GM12878 (cell line): ENCODE results near the gene ZNF32. TPM values are rescaled to one million over a fixed set of nuclear protein-coding genes. Genes with fewer than 3 reads are reported as not detected.

ENCODE experiments used
- ATAC-seq: fragments of 200-7000 bp; cut with Tn5 transposase; 3 replicates; pipeline ENCODE4 v1.9.1; 2020; ENCODE audit warnings: mild to moderate bottlenecking, moderate library complexity
- BruUV-seq: library from RNA; stranded (reverse); fragments of 400-500 nt; replicated peaks from 2 replicates; lab custom pipeline; 2021; lab: Mats Ljungman, UMichigan
- CTCF ChIA-PET: fragments of 300-600 bp; sonication (Branson Sonifier 250); formaldehyde crosslinking; extraction: SDS; loops from one replicate; lab custom pipeline; 2021; ENCODE audit warnings: inconsistent platforms; lab: Yijun Ruan, JAX
- POLR2A ChIA-PET: fragments of 350-600 bp; formaldehyde crosslinking; extraction: SDS; loops from one replicate; lab custom pipeline; 2021; ENCODE audit warnings: inconsistent platforms; lab: Charles Lee
- RAD21 ChIA-PET: fragments of 300-600 bp; sonication (Branson Sonifier 250); formaldehyde crosslinking; loops from one replicate; lab custom pipeline; 2023; ENCODE audit warnings: antibody characterized with exemption; ENCODE audit not compliant: unreplicated experiment; lab: Charles Lee
- SMC1A ChIA-PET: fragments of 300-600 bp; sonication (Branson Sonifier 250); formaldehyde crosslinking; loops from one replicate; lab custom pipeline; 2023; ENCODE audit not compliant: unreplicated experiment, uncharacterized antibody; lab: Charles Lee
- DNase-seq: peaks from one replicate; pipeline ENCODE4 v3.0.0-alpha.2; 2011; ENCODE audit warnings: low read depth, low spot score
- FAIRE-seq: peaks from 3 replicates; lab custom pipeline; 2011; peaks lifted over from hg19 to GRCh38; lab: Jason Lieb, UNC
- H2AFZ ChIP-seq: 2 replicates; pipeline ENCODE4 v1.6.0; 2011; ENCODE audit warnings: low read depth, low read length, control low read depth; ENCODE audit not compliant: control insufficient read depth
- H3K27ac ChIP-seq: 2 replicates; pipeline ENCODE4 v1.5.1; 2011; ENCODE audit warnings: control low read depth; ENCODE audit not compliant: control insufficient read depth, insufficient read depth
- H3K27me3 ChIP-seq, 2 experiments: replicated peaks in 1 of 2; 2 replicates each; pipeline versions ENCODE4 v1.6.0 to v1.6.1; 2011; ENCODE audit warnings: low read length in 1 of 2; ENCODE audit not compliant: control insufficient read depth in 2 of 2, insufficient read depth in 2 of 2
- H3K36me3 ChIP-seq, 2 experiments: 2 replicates each; pipeline ENCODE4 v1.5.1; 2011; ENCODE audit warnings: low read length in 1 of 2; ENCODE audit not compliant: control insufficient read depth in 2 of 2, insufficient read depth in 2 of 2
- H3K4me1 ChIP-seq: 2 replicates; pipeline ENCODE4 v1.6.1; 2011; ENCODE audit warnings: mild to moderate bottlenecking, low read length, moderate library complexity, mixed read lengths; ENCODE audit not compliant: control insufficient read depth, insufficient read depth
- H3K4me2 ChIP-seq: 2 replicates; pipeline ENCODE4 v1.6.0; 2011; ENCODE audit warnings: control low read depth; ENCODE audit not compliant: control insufficient read depth, insufficient read depth
- H3K4me3 ChIP-seq: fragments of 200-600 bp; sonication (generic); 2 replicates; pipeline ENCODE4 v1.5.1; 2016
- H3K79me2 ChIP-seq: 2 replicates; pipeline ENCODE4 v1.6.0; 2011; ENCODE audit warnings: low read length; ENCODE audit not compliant: control insufficient read depth, insufficient read depth
- H3K9ac ChIP-seq: 2 replicates; pipeline ENCODE4 v1.8.0; 2011; ENCODE audit warnings: low read length, control low read depth, mixed read lengths; ENCODE audit not compliant: control insufficient read depth, insufficient read depth
- H3K9me3 ChIP-seq: replicated peaks from 3 replicates; pipeline ENCODE4 v1.5.1; 2011; ENCODE audit warnings: mild to moderate bottlenecking, low read length; ENCODE audit not compliant: control insufficient read depth, insufficient read depth
- H4K20me1 ChIP-seq: 2 replicates; pipeline ENCODE4 v1.6.0; 2011; ENCODE audit not compliant: control insufficient read depth, insufficient read depth
- CHD2 ChIP-seq: IDR thresholded peaks from 2 replicates; pipeline ENCODE4 v1.6.1; 2011; ENCODE audit warnings: low read depth, low read length, improper control_type of control experiment, borderline replicate concordance
- DPF2 ChIP-seq: fragments of 450-650 bp; IDR thresholded peaks from 2 replicates; pipeline ENCODE4 v1.6.1; 2017; ENCODE audit warnings: mild to moderate bottlenecking
- ETV6 ChIP-seq, 2 experiments: fragments of 450-650 bp in 1 of 2; IDR thresholded peaks in 1 of 2; conservative IDR thresholded peaks in 1 of 2; 2 replicates each; pipeline ENCODE4 v1.6.1; 2014; ENCODE audit warnings: antibody characterized with exemption in 1 of 2, borderline replicate concordance in 1 of 2, low read depth in 1 of 2, mild to moderate bottlenecking in 1 of 2, moderate library complexity in 1 of 2
- MAX ChIP-seq: IDR thresholded peaks from 2 replicates; pipeline ENCODE4 v1.6.1; 2012; ENCODE audit warnings: low read depth, low read length, improper control_type of control experiment
- NFIC ChIP-seq: IDR thresholded peaks from 2 replicates; pipeline ENCODE4 v1.6.1; 2012; ENCODE audit warnings: low read depth, mild to moderate bottlenecking, inconsistent platforms, low read length, moderate library complexity
- RUNX3 ChIP-seq: IDR thresholded peaks from 2 replicates; pipeline ENCODE4 v1.6.1; 2012; ENCODE audit warnings: low read length, inconsistent platforms
- SPI1 ChIP-seq: IDR thresholded peaks from 2 replicates; pipeline ENCODE4 v1.6.1; 2011; ENCODE audit warnings: low read depth, mild to moderate bottlenecking, low read length, moderate library complexity, borderline replicate concordance; ENCODE audit not compliant: insufficient read depth
- SREBF1 ChIP-seq: IDR thresholded peaks from 2 replicates; pipeline ENCODE4 v1.6.1; 2012; ENCODE audit warnings: mild to moderate bottlenecking, low read length
- SREBF2 ChIP-seq: IDR thresholded peaks from 2 replicates; pipeline ENCODE4 v1.6.1; 2012; ENCODE audit warnings: mild to moderate bottlenecking, low read length
- STAT3 ChIP-seq: IDR thresholded peaks from 2 replicates; pipeline ENCODE4 v1.6.1; 2011; ENCODE audit warnings: low read depth, low read length, improper control_type of control experiment
- TAF1 ChIP-seq: IDR thresholded peaks from 2 replicates; pipeline ENCODE4 v1.6.1; 2011; ENCODE audit warnings: mild to moderate bottlenecking, low read depth, low read length, borderline replicate concordance
- TCF12 ChIP-seq: IDR thresholded peaks from 2 replicates; pipeline ENCODE4 v1.6.1; 2011; ENCODE audit warnings: low read depth, mild to moderate bottlenecking, low read length
- ZBTB33 ChIP-seq: fragments of 450-650 bp; IDR thresholded peaks from 2 replicates; pipeline ENCODE4 v1.6.1; 2017; ENCODE audit warnings: mild to moderate bottlenecking
- ZNF592 ChIP-seq: fragments of 450-650 bp; IDR thresholded peaks from 2 replicates; pipeline ENCODE4 v1.6.1; 2017; ENCODE audit warnings: mild to moderate bottlenecking, moderate library complexity
- WGBS: methylation state at CpG from one replicate; pipeline ENCODE4 v1.1.6; 2016; ENCODE audit warnings: low lambda C conversion rate; ENCODE audit not compliant: insufficient replicate concordance, insufficient coverage; ENCODE audit errors: missing lambda C conversion rate; 5-methylcytosine and 5-hydroxymethylcytosine counted together
- in situ Hi-C: fragments of 300-500 bp; cut with MboI; formaldehyde crosslinking; loops from 9 replicates; pipeline ENCODE4 v1.14.3; 2018; ENCODE audit warnings: mixed read lengths
- intact Hi-C: fragments of 100-400 bp; cut with micrococcal nuclease; formaldehyde crosslinking; loops from one replicate; pipeline ENCODE4 v1.14.2; 2022; ENCODE audit not compliant: unreplicated experiment
- polyA plus RNA-seq, 11 experiments: library from polyadenylated mRNA; depleted of rRNA in 4 of 11; unstranded in 6 of 11; stranded (reverse) in 5 of 11; fragments of >200 nt; fragmentation: Nextera tagmentation in 4 of 11; fragmentation: Illumina TruSeq in 1 of 11; extraction: Ambion mirVana in 4 of 11; extraction: Trizol in 1 of 11; gene quantifications; 1 replicate in 1 of 11; 2 replicates in 10 of 11; pipeline versions ENCODE4 v1.2.1 to v1.2.3, GENCODE V29; 2011 to 2016; ENCODE audit warnings: inconsistent platforms in 2 of 11, missing spikeins in 2 of 11, low read depth in 1 of 11
- total RNA-seq, 4 experiments: library from RNA; depleted of rRNA in 3 of 4; stranded (reverse); fragments of >200 nt in 3 of 4; fragmentation: Illumina TruSeq in 1 of 4; extraction: Trizol in 1 of 4; gene quantifications; 2 replicates each; pipeline versions ENCODE4 v1.2.1 to v1.2.3, GENCODE V29; 2013 to 2021
- TF ChIP-seq, protein P1 (sequence below): IDR thresholded peaks from 2 replicates; pipeline ENCODE4 v1.6.1; 2012; ENCODE audit warnings: low read depth, low read length, improper control_type of control experiment

The ZNF32 gene
- total and polyA plus RNA-seq, 10 of the 15 experiments (the other 5 are each of a cell fraction or from before 2014, with no cell fraction given) = 1.9 to 23.0 (median 3.4) TPM

GRCh38 chr10:43676331-43676730 lies 27.6 kb upstream of the ZNF32 start (continued):
- no peak for TF ChIP-seq DPF2

DNA sequence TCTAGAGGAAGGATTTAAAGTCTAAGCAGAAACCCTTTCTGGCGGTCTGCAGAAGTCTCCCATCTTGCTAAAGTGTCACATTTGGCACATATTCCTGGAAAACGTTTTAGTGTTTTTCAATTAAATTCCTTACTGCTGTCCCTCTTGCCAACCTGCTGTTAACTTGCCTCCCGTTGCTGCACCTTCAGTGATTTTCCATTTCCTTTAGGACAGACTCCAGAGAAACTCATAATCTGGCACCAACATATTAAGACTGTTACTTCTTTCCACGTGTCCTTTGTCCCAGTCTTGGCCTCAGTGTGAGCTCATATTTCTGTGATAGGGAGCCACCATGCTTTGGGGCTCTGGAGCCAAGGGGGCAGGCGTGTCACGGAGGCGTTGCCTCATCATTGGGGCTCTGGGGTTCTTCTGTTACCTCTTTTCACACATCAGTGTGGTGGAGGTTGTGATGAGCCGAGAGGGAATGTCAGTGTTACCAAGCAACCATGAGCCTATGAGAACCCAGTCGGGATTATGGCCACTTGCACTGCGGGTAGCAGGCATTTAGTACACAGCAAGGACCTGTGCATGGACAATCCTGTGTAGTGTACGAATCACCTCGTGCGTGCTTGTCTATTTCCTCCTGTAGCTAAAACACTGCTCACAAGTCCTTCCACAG lies 26.0 kb upstream of the ZNF32 start:
- ChIA-PET SMC1A (interaction anchor here (1.1 to 2.6 kb wide), 2 partner anchors 355 to 708 kb away, joined by 3 to 7 read pairs; no protein-coding TSS in a partner anchor), RAD21 (interaction anchor here (1.8 kb wide), 1 partner anchor 712 kb away, joined by 4 read pairs; no protein-coding TSS in a partner anchor), CTCF (interaction anchor here (3.5 kb wide), 1 partner anchor 8 kb away, joined by 19 read pairs; no protein-coding TSS in a partner anchor), POLR2A (no interaction called here)
- no peak for ATAC-seq
- no peak overlapping the region for H3K4me2 ChIP-seq
- H2AFZ ChIP-seq = no peak overlapping the region
- DNase-seq = no peak
- H3K9me3 ChIP-seq = no peaks in the 10 kb centered on the region; the same call in 2 of the 3 replicates
- H3K79me2 ChIP-seq = no peaks in the 10 kb centered on the region
- no peak overlapping the region for H3K9ac ChIP-seq
- FAIRE-seq = no peak
- WGBS = 22% methylated on average over 13 of the region's 13 CpGs
- BruUV-seq = no TSS peak
- in situ Hi-C loops (loop anchor here (5.0 kb wide), 2 partner anchors 713 to 1188 kb away; partner anchors contain the start of gene CXCL12), intact Hi-C loops (loop anchor here (5.0 kb wide), 1 partner anchor 638 kb away; no protein-coding TSS in a partner anchor)
- H4K20me1 ChIP-seq = no peaks in the 10 kb centered on the region
- H3K36me3 ChIP-seq = no peaks in the 10 kb centered on the region
- H3K27ac ChIP-seq = no peak overlapping the region
- no peaks in the 10 kb centered on the region; a peak in 1 of 4 replicates for H3K27me3 ChIP-seq
- TF ChIP-seq ZNF592 = no peak
- no peak for TF ChIP-seq NFIC
- TF ChIP-seq, protein P1, sequence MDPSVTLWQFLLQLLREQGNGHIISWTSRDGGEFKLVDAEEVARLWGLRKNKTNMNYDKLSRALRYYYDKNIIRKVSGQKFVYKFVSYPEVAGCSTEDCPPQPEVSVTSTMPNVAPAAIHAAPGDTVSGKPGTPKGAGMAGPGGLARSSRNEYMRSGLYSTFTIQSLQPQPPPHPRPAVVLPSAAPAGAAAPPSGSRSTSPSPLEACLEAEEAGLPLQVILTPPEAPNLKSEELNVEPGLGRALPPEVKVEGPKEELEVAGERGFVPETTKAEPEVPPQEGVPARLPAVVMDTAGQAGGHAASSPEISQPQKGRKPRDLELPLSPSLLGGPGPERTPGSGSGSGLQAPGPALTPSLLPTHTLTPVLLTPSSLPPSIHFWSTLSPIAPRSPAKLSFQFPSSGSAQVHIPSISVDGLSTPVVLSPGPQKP = no peak
- TF ChIP-seq SPI1 = no peak
- no peak for TF ChIP-seq TAF1
- TF ChIP-seq ETV6 (conservative IDR thresholded peaks at IDR 0.05 in 1 of 2, IDR thresholded peaks at IDR 0.05 in 1 of 2; ENCODE audit: borderline replicate concordance in 1 of 2, low read depth in 1 of 2) = no peak
- TF ChIP-seq SREBF1 = no peak
- TF ChIP-seq STAT3 = no peak
- no peak for TF ChIP-seq ZBTB33
- no peak for TF ChIP-seq TCF12
- TF ChIP-seq SREBF2 = no peak
- TF ChIP-seq MAX = no peak
- TF ChIP-seq CHD2 = no peak
- TF ChIP-seq RUNX3 = no peak
- H3K4me1 ChIP-seq = no peaks in the 10 kb centered on the region
- no peak overlapping the region for H3K4me3 ChIP-seq
